Omental fat pad (tissue), 4 donors: ENCODE measurements around the gene SPECC1. TPM values are rescaled to one million over a fixed set of nuclear protein-coding genes. Genes with fewer than 3 reads are reported as not detected.

Experiments used
- ATAC-seq: fragments of 150-250 bp; one replicate; pipeline ENCODE4 v1.9.1; 2016; ENCODE audit warnings: mild to moderate bottlenecking, moderate library complexity; ENCODE audit not compliant: low FRiP score
- DNase-seq: peaks from one replicate; pipeline ENCODE4 v3.0.0-alpha.2; 2019; ENCODE audit warnings: low spot score
- CTCF ChIP-seq, 3 donors: fragments of 450-650 bp; IDR thresholded peaks; one replicate each; pipeline ENCODE4 v1.5.1; 2016 to 2017; ENCODE audit warnings: antibody characterized with exemption in 3 of 3, mild to moderate bottlenecking in 3 of 3, moderate library complexity in 2 of 3
- total RNA-seq, 4 donors: library from RNA; depleted of rRNA; stranded (reverse); fragments of >200 nt; gene quantifications; one replicate each; pipeline ENCODE4 v1.1.0, GENCODE V29; 2016

The SPECC1 gene
- total RNA-seq, 4 donors from 2014 or later, result 34.2 to 114 (median 53.1) TPM

GRCh38 chr17:20121359-20122253 lies 112.4 kb downstream of the SPECC1 start:
- DNase-seq (peak; percentile 49), ATAC-seq (no peak)
- peak in 1 of 3 donors; percentile 79 for TF ChIP-seq CTCF (IDR thresholded peaks at IDR 0.05)

- TF ChIP-seq CTCF (IDR thresholded peaks at IDR 0.05), result no peak
- no peak for DNase-seq
- no peak for ATAC-seq
Observed at GRCh38 chr17:20122254-20122879, 113.2 kb downstream of the SPECC1 start.

- no peak for TF ChIP-seq CTCF (IDR thresholded peaks at IDR 0.05)
- DNase-seq (no peak), ATAC-seq (no peak)
Observed at GRCh38 chr17:20123209-20123608, 114.0 kb downstream of the SPECC1 start.

- ATAC-seq (no peak), DNase-seq (no peak)
- no peak for TF ChIP-seq CTCF (IDR thresholded peaks at IDR 0.05)
Observed at GRCh38 chr17:20125724-20126123, 116.6 kb downstream of the SPECC1 start.

GRCh38 chr17:20127360-20128035 lies 118.3 kb downstream of the SPECC1 start:
- TF ChIP-seq CTCF (IDR thresholded peaks at IDR 0.05), result no peak
- ATAC-seq, result no peak
- no peak for DNase-seq

GRCh38 chr17:20128036-20128667 lies 119.0 kb downstream of the SPECC1 start:
- no peak for TF ChIP-seq CTCF (IDR thresholded peaks at IDR 0.05)
- no peak for DNase-seq
- ATAC-seq, result no peak
